Aorta (tissue), 5 donors: ENCODE measurements around the gene BNC2. TPM values are rescaled to one million over a fixed set of nuclear protein-coding genes. Genes with fewer than 3 reads are reported as not detected.

ENCODE experiments used
- ATAC-seq: fragments of 200-7000 bp; cut with Tn5 transposase; one replicate; pipeline ENCODE4 v1.9.1; 2022; ENCODE audit warnings: moderate library complexity; ENCODE audit not compliant: low FRiP score
- DNase-seq, 2 donors: peaks; one replicate each; pipeline ENCODE4 v3.0.0-alpha.2; 2020
- H3K27ac ChIP-seq, 2 donors: one replicate each; pipeline ENCODE4 v1.5.1; 2013; ENCODE audit warnings: low read length in 2 of 2, mild to moderate bottlenecking in 2 of 2, moderate library complexity in 2 of 2, control low read depth in 1 of 2, inconsistent platforms in 1 of 2, low read depth in 1 of 2
- H3K27me3 ChIP-seq, 2 donors: one replicate each; pipeline ENCODE4 v1.6.1; 2013; ENCODE audit warnings: control low read depth in 1 of 2, low read length in 1 of 2, mild to moderate bottlenecking in 1 of 2, moderate library complexity in 1 of 2; ENCODE audit not compliant: insufficient read depth in 2 of 2, control insufficient read depth in 1 of 2
- H3K36me3 ChIP-seq, 2 donors: one replicate each; pipeline ENCODE4 v1.6.1; 2013; ENCODE audit warnings: control low read depth in 1 of 2, low read length in 1 of 2, mild to moderate bottlenecking in 1 of 2; ENCODE audit not compliant: insufficient read depth in 2 of 2, control insufficient read depth in 1 of 2
- H3K4me1 ChIP-seq, 2 donors: one replicate each; pipeline ENCODE4 v1.6.1; 2013; ENCODE audit warnings: low read length in 2 of 2, control low read depth in 1 of 2, mild to moderate bottlenecking in 1 of 2, moderate library complexity in 1 of 2; ENCODE audit not compliant: insufficient read depth in 2 of 2, control insufficient read depth in 1 of 2
- H3K4me3 ChIP-seq, 2 donors: one replicate each; pipeline ENCODE4 v1.5.1; 2013; ENCODE audit warnings: low read length in 2 of 2, control low read depth in 1 of 2, mild to moderate bottlenecking in 1 of 2
- H3K9me3 ChIP-seq: one replicate; pipeline ENCODE4 v1.6.1; 2013; ENCODE audit warnings: mild to moderate bottlenecking, low read length; ENCODE audit not compliant: control insufficient read depth
- WGBS, 2 donors: extraction: QIAGEN DNeasy Blood & Tissue Kit; methylation state at CpG; one replicate each; pipeline ENCODE4 v1.1.7; 2013; 5-methylcytosine and 5-hydroxymethylcytosine counted together
- intact Hi-C, 2 donors: fragments of 100-400 bp; cut with DNase I; formaldehyde crosslinking; loops; one replicate each; pipeline versions ENCODE4 v1.14.2 to v1.15.0; 2022
- polyA plus RNA-seq, 2 donors: library from polyadenylated mRNA; stranded (reverse); fragments of 200-250 nt; gene quantifications; one replicate each; pipeline ENCODE4 v1.2.3, GENCODE V29; 2013
- total RNA-seq, 2 donors: library from RNA; stranded (reverse); fragmentation: NEBNext Ultra II Directional; extraction: Animal tissue kit (Norgen Biotek cat#: 25700); gene quantifications; one replicate each; pipeline ENCODE4 v1.2.1, GENCODE V29; 2021
- donor health status: healthy with polysubstance abuse.
- donor health status: Bipolar disorder and iron deficiency.
- donor health status: DM: no; HTN: no; CAD: no.
- donor health status: DM: no; HTN: no; CAD: no.
- donor health status: DM: yes; HTN: yes; CAD: no.

Gene BNC2
- total and polyA plus RNA-seq, 4 donors = 0.36 to 69.0 (median 11.5) TPM

DNA sequence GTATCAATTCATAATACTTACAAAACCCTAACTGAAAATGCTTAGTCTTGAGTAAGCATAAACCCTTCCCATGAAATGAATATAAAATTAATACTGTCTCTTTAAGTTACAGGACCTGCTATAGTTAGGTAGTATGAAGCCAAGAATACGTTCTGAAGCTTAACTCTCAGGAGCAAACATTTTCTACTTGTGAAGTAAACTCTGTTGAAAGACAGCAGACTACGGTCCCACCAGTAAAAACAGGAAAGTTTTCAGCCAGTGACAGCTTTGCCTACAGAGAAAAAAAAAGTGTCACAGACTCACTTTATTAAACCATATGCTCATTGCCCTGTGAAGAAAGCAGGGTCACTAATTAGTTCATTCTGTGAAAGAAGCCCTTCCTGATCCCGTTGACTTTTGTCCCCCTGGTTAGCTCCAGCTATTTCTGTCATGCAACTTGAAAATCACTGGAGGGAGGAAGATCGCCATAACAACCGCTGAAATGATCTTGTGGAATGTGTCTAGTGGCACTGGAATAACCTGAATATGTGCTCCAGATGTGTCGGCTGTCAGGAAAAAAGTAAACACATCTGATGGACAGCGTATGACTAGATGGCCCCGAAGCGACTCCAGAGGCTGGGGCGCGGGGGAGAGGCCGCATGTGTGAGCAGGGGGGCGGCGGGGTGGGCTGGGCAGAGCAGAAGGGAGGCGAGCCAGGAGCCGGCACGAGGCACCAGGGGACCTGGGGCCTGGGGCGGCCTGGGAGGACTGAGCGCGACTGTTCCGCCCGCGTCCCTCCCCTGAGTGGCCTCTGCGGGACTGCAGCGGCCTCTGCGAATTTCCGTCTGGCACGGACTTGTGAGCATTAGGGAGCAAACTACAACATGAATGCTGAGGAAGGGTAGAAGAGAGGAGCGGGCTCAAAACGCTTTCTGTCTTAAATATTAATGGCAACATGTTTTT is 41.9 kb downstream of the BNC2 start:
- no peak overlapping the region for H3K27ac ChIP-seq
- DNase-seq (peak; percentile 50 to 76), ATAC-seq (peak; percentile 60)
- H3K4me1 ChIP-seq = no peaks in the 10 kb centered on the region
- intact Hi-C loops = no loop called here
- 3 to 4% methylated on average over 27 to 30 of the region's 30 CpGs for WGBS, 2 donors
- no peaks in the 10 kb centered on the region for H3K9me3 ChIP-seq
- peak overlapping the region; percentile 50 to 93 for H3K4me3 ChIP-seq
- no peaks in the 10 kb centered on the region for H3K27me3 ChIP-seq
- no peaks in the 10 kb centered on the region for H3K36me3 ChIP-seq

- Histone ChIP-seq H3K4me1 (no peaks in the 10 kb centered on the region), H3K9me3 (no peaks in the 10 kb centered on the region), H3K4me3 (no peak overlapping the region), H3K27me3 (no peaks in the 10 kb centered on the region), H3K36me3 (no peaks in the 10 kb centered on the region), H3K27ac (no peak overlapping the region)
- WGBS, 2 donors = 65 to 73% methylated on average over 5 of the region's 5 CpGs
- no peak for ATAC-seq
- intact Hi-C loops = no loop called here
- no peak for DNase-seq
Measured at GRCh38 chr9:16825971-16826625, 44.4 kb downstream of the BNC2 start.

DNA sequence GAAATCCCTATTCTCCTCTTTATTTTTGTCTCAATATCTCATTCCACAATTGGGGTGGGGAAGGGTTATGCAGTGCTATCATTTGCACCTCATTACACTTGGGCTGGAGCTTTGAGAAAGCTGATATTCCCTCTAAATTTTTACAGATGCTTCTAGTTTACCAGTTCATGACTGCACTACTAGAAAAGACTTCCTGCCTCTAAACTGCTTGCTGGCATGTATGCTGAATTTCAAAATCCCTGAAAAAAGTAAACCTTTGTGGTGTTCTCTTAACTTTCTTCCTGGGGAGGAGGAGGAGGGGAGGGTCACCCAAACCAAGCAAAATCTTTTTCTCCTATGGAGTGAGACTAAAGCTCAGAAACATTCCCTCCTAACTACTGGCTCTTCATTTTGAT is 45.1 kb downstream of the BNC2 start:
- H3K27me3 ChIP-seq = no peaks in the 10 kb centered on the region
- H3K27ac ChIP-seq = no peak overlapping the region
- DNase-seq = no peak
- ATAC-seq = no peak
- H3K36me3 ChIP-seq = no peaks in the 10 kb centered on the region
- no peaks in the 10 kb centered on the region for H3K4me1 ChIP-seq
- no peaks in the 10 kb centered on the region for H3K9me3 ChIP-seq
- intact Hi-C loops = no loop called here
- no peak overlapping the region for H3K4me3 ChIP-seq

- H3K36me3 ChIP-seq = no peaks in the 10 kb centered on the region
- no peak overlapping the region for H3K4me3 ChIP-seq
- H3K4me1 ChIP-seq = no peaks in the 10 kb centered on the region
- no peak for DNase-seq
- ATAC-seq = no peak
- no peaks in the 10 kb centered on the region for H3K9me3 ChIP-seq
- no peak overlapping the region for H3K27ac ChIP-seq
- WGBS, 2 donors = 63 to 68% methylated on average over 8 of the region's 8 CpGs
- intact Hi-C loops = no loop called here
- H3K27me3 ChIP-seq = no peaks in the 10 kb centered on the region
Measured at GRCh38 chr9:16824545-16825330, 45.7 kb downstream of the BNC2 start.

- Histone ChIP-seq H3K27ac (no peak overlapping the region), H3K36me3 (no peaks in the 10 kb centered on the region), H3K4me1 (no peaks in the 10 kb centered on the region), H3K9me3 (no peaks in the 10 kb centered on the region), H3K4me3 (no peak overlapping the region), H3K27me3 (no peaks in the 10 kb centered on the region)
- intact Hi-C loops = no loop called here
- 92 to 96% methylated on average over 2 of the region's 2 CpGs for WGBS, 2 donors
- no peak for DNase-seq
- ATAC-seq = no peak
Measured at GRCh38 chr9:16823906-16824305, 46.6 kb downstream of the BNC2 start.

DNA sequence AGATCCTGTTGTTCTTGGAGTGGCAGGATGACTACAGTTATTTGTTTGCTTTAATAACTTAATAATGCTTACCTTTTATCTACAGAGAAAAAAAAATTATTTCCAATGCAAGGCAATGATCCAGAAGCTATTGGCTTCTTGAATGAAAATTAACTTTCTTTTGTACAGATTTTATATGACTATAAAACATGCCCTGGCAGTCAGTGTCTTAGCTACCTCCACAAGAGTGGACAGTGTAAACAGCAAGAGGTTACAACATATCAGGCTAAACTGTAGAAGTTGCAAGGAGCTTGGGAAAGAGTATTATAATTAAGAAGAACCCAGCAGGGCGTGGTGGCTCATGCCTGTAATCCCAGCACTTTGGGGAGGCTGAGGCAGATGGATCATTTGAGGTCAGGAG is 49.1 kb downstream of the BNC2 start:
- ATAC-seq = no peak
- no peaks in the 10 kb centered on the region for H3K9me3 ChIP-seq
- no peaks in the 10 kb centered on the region for H3K4me1 ChIP-seq
- H3K4me3 ChIP-seq = no peak overlapping the region
- intact Hi-C loops = no loop called here
- no peaks in the 10 kb centered on the region for H3K36me3 ChIP-seq
- no peak for DNase-seq
- no peaks in the 10 kb centered on the region for H3K27me3 ChIP-seq
- 95 to 100% methylated on average over 1 of the region's 1 CpG for WGBS, 2 donors
- H3K27ac ChIP-seq = no peak overlapping the region

GRCh38 chr9:16817514-16817913 is 53.0 kb downstream of the BNC2 start:
- no peaks in the 10 kb centered on the region for H3K9me3 ChIP-seq
- DNase-seq = no peak
- H3K4me1 ChIP-seq = no peaks in the 10 kb centered on the region
- ATAC-seq = no peak
- H3K36me3 ChIP-seq = no peaks in the 10 kb centered on the region
- intact Hi-C loops = no loop called here
- no peaks in the 10 kb centered on the region for H3K27me3 ChIP-seq
- H3K27ac ChIP-seq = no peak overlapping the region
- 45 to 48% methylated on average over 2 of the region's 2 CpGs for WGBS, 2 donors
- no peak overlapping the region for H3K4me3 ChIP-seq

DNA sequence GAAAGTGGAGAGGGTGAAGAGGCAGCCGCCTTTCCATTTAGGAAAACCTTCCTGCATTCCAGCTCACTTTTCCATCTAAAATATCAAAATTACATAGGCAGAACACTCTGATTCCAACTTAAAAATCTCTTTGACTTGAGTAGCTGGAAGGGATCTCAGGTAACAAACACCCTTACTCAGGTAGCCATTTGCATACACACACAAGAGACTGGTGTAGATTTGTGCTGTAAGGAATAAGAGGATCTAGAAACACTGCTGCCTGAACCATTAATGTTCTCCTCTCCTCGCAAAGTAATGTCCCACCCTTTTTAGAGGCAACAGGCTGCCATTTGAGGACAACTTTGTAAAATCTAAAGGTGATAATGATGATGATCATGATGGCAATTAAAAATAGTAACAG is 53.5 kb downstream of the BNC2 start:
- Histone ChIP-seq H3K27me3 (no peaks in the 10 kb centered on the region), H3K36me3 (no peaks in the 10 kb centered on the region), H3K9me3 (no peaks in the 10 kb centered on the region), H3K4me3 (no peak overlapping the region), H3K4me1 (no peaks in the 10 kb centered on the region), H3K27ac (no peak overlapping the region)
- intact Hi-C loops = no loop called here
- DNase-seq = no peak
- no peak for ATAC-seq
- WGBS, 2 donors = 97 to 100% methylated on average over 2 of the region's 2 CpGs
